GM18505 (cell line): ENCODE data around the gene LANCL3.

Experiments
- ATAC-seq: cut with Tn5 transposase; IDR thresholded peaks from one replicate; pipeline ENCODE4 v1.9.1; 2021; ENCODE audit not compliant: unreplicated experiment
- POLR2A ChIP-seq: IDR thresholded peaks from 4 replicates; pipeline ENCODE4 v1.6.1; 2011; ENCODE audit warnings: borderline replicate concordance; ENCODE audit not compliant: insufficient read depth, insufficient read length; ENCODE audit errors: extremely low read depth

Gene LANCL3

DNA sequence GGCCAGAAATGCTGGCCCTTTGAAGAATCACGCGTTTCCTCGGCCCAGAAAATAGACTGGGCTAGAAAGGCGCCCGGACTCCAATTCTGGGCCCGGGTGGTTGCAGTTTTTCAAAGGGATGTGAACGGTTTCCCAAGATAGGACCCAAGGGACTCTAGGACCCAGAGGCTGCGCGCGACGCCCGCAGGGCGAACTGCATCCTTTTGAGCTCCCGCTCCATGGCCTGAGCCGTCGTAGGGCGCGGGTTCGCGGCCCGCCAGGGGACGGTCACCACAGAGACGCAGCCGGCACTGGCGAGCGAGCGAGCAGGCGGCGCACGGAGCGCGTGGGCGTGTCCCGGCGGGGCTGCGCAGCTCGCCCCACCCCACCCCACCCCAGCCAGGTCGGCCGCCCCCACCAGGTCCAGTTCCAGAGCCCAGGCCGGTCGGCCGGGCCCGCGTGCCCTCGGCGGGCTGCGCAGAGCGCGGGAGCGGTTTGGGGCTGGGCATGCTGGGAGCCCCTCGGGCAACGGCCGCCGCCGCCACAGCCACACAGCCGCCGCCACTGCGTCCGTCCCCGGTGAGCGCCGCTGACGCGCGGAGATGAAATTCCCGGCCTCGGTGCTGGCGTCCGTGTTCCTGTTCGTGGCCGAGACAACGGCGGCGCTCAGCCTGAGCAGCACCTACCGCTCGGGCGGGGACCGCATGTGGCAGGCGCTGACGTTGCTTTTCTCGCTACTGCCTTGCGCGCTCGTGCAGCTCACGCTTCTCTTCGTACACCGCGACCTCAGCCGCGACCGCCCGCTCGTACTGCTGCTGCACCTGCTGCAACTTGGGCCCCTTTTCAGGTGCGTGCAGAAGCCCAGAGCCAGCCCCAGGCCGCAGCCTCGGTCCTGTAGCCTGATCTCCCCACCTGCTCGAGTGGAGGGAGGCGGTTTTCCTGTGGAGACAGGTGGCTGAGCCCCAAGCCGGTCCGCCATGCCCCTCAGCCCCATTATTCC lies 114.2 kb downstream of the LANCL3 start, which contains the start of gene XK:
Gene XK, plus strand, starts transcription at position 411 of the 979 bp plus-strand sequence. Its CDS starts 171 bp downstream, at position 582.
- TF ChIP-seq POLR2A: no peak
- ATAC-seq: peak; percentile 68

DNA sequence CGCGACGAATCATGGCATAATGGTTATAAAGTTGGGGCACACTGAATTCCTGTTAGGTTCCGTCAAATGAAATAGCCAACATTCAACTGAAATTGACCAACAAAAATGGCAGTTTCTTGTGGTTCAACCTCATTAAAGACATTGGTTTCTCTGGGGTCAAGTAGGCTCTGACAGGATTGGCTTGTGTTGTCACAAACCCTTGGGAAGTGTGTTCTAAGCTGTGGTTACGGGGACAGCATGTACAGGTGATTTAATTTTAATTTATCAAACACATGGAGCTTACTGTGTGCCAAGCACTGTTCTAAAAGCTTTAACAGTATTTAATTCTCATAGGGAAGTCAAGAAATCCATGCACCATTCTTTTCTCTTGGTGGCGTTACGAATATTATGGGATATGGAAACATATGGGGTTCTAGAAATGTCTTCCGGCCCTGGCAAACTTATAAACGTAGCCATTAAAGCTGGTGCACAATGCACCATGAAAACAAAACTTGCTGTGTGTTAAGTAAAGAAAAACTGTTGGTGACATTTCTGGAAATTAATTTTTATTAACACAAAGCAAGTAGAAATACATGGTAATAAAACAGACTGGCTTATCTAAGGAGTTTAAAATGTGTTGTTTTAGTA lies 115.0 kb downstream of the LANCL3 start:
- TF ChIP-seq POLR2A: no peak

DNA sequence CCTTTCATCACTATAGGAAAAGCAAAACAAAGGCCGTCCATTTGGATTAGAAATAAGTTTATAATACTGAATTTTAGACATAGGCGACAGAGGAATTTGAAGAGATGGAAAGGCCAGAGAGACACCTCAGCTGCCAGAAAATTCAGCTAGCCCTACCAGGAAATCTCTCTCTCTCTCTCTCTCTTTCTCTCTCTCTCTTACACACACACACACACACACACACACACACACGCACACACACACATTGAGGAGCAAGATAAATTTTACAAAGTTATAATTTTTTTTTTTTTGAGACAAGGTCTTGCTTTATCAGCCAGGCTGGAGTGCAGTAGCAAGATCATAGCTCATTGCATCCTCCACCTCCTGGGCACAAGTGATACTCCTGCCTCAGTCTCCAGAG lies 115.5 kb downstream of the LANCL3 start:
- no peak for TF ChIP-seq POLR2A
- no peak for ATAC-seq

More for the DNA sequence above, 115.0 kb downstream of the LANCL3 start:
- ATAC-seq: no peak

DNA sequence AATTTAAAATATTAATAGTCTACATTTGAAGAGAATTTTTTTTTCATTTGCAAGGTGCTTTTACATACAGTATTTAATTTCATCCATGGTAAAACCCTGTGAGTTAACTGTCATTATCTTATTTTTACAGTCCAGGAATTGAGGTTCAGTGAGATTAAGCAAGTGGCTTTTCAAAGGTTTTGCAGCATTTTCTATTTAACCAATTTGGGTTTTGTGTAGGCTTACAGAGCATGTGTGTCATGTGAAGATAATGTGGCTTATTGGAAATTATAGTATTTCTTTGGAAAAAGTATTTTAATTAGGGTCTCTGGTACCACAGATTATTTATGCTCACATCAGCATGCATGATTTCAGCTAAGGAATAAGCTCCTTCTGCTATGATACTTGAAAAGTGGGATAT lies 118.7 kb downstream of the LANCL3 start:
- no peak for ATAC-seq
- TF ChIP-seq POLR2A: no peak

DNA sequence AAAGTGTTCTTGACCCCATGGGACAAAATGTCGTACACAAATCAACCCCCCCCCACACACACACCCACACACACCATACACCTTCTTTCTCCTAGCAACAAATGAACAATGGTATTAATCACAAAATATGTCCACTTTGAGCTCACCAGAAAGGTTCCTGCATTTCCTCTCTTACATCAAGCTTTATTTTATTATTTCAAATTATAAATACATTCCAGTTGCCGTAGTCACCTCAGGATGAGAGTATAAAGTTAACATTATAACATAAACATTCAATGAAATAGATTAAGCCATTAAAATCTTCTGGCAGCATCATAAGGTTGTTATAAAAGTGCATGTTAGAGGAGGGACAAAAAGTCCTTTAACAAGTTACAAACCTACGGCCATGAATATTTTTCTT lies 121.5 kb downstream of the LANCL3 start:
- no peak for ATAC-seq
- TF ChIP-seq POLR2A: no peak

DNA sequence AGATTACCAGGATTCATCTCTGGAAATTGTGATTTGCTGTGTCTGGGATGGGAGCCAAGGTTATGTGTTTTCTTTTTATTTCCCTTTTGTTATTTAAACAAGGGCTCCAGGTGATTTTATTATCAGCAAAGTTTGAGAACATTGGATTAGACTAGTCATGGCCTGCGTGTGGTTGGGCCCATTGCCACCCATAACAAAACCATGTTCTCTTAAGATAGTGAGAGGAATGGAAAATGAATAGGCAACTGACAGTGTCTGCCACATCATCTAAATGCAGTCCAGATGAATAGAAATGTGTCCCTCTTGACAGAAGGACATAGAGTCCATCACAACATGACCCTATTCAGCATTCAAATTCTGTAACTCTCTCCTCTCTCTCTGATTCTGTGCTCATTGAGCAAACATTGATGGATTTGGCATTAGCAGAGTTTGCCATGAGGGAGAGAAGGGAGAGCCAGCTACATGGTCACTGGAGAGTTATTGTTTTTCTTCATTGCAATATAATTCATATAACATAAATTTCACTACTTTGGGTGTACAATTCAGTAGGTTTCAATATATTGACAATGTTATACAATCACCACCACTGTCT lies 125.8 kb downstream of the LANCL3 start:
- TF ChIP-seq POLR2A: no peak
- ATAC-seq: no peak

DNA sequence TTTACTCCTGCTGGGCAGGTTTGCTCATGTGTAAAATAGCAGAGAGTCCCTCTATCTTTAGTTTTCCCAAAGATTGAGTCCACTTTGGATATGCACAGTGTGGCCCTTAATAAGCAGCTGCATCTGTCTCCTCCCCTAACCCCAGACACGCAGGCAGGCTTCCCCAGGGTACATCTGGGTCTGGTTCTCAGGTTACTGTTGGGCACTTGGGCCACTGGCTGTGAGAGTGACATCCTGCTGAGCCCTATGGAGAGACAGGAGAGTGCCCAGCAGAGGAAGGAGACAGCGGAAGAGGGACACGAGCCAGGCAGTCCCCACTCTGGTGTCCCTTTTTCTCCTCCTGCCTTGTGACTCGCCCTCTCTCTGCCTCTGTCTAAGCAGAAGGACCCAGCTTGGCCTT lies 130.1 kb downstream of the LANCL3 start:
- TF ChIP-seq POLR2A: no peak
- no peak for ATAC-seq

DNA sequence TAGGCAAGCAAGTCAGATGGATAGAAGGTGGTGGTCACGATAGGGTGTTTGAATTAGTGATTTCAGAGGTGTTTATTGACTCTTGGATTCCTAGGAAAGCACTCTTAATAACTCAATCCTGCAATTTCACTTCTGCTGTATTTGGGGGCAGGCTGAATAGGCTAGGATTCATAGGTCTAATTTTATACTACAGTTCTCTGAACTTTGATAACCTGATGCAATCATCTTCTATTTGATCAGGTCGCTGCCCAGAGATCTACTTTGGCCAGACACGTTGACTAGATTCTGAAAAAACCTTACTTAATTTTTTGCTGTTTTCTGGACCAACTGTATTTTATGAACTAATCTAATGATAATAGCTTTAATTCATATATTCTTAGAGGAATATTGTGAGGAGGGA lies 140.5 kb downstream of the LANCL3 start:
- TF ChIP-seq POLR2A: no peak
- no peak for ATAC-seq

DNA sequence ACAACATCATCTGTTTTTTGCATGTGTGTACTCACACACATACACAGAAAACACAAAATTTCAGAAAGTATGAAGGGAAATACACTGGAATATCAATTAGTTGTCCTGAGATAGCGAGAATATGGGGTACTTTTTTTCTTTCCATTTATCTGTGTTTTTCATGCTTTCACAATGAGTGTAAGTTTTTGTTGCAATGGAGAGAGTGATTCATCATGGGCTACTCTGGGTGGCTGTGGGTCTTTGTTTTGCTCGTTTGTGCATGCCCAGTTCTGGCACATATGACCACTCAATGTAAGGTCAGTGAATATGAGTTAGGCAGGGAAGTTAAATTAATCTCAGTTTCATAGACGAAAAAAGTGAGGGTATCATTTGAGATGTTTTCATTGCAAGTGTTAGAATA lies 141.0 kb downstream of the LANCL3 start:
- no peak for ATAC-seq

DNA sequence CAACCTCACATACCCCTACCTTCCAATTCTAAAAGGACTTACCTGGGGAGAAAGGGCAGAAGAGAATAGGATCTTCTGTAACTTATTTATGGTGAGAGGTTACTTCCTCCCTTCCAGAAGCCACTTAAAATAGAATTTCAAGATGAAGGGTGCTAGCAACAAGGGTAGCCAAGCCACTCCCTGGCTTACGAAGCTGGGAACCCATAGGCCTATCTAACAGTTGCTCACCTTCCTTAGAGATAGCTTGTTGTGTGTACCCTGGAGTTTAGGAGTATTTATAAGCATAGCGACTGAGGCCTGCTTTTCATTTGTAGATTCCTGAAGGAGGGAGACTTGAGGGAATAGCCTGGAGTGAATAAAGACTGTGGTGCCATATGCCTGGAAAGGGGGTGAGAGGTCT lies 143.0 kb downstream of the LANCL3 start:
- ATAC-seq: no peak
- no peak for TF ChIP-seq POLR2A

More for the DNA sequence above, 141.0 kb downstream of the LANCL3 start:
- TF ChIP-seq POLR2A: no peak

DNA sequence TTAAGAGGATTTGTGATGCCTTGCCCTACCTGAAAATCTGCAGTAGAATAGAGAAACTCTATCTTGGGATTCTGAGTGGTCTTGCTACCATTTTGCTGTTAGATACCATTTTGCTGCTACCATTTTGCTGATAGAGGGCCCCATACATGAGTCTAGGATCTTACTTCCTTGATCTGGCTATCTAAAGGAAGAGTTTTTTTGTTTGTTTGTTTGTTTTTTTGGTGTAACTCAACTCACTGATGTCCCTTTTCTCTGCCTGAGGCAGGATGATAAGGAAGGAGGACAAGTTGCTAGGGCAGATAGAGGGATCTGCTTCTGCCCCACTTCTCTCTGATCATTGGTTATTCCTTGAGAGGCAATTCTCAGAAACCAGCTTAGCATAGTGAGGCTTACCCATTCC lies 145.1 kb downstream of the LANCL3 start:
- TF ChIP-seq POLR2A: no peak
- ATAC-seq: no peak

DNA sequence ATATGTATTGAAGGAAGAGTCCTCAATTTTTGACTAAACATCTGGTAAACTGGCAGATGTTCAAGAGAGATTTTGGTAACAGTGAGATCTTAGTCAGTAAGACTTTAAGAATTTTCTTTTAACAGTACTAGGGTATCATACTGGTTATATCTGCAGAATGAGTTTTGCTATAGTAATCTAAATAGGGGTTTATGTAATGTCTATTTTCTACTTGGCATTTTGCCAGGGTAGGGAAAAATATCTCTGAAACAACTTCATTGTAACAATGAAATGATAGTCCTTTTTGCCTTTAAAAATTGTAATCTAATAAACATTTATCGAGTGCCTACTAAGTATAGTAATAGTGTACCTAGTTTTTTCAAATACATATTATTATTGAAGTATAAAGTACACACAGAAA lies 146.2 kb downstream of the LANCL3 start:
- TF ChIP-seq POLR2A: no peak
- ATAC-seq: no peak

DNA sequence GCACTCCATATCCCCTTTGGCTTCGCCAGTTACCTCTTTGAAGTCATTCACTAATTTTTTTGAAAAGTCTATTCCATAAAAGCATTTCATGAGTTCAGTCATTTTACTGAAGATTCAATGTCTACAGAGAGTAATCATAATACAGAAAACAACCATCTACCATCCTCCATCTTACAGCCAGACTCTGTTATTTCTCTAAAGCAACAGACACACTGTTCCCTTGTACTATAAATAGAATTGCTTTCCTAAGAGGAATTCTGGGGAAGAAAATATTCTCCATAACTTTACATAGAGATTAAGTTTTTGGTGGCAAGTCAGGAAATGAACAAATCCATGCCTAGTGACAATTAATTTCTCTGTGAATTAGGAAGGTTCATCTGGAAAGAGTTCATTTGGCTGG lies 151.1 kb downstream of the LANCL3 start:
- no peak for TF ChIP-seq POLR2A

More for the DNA sequence above, 151.1 kb downstream of the LANCL3 start:
- no peak for ATAC-seq
